Mucosa of rectum (tissue), 2 donors: ENCODE data around the gene HPS3.
A peak's percentile ranks its signal among the peaks of the same experiment; 100 is the strongest.
"Not testable (repeated sequence)": the region's sequence is repeated elsewhere in the genome, so short reads cannot be mapped to it uniquely, and the experiment has no call there.

Experiments
- H3K27ac ChIP-seq, 2 donors: one replicate each; pipeline ENCODE4 v1.7.0; 2013; ENCODE audit warnings: inconsistent platforms in 2 of 2, low read depth in 2 of 2, low read length in 2 of 2
- H3K27me3 ChIP-seq, 2 donors: one replicate each; pipeline ENCODE4 v1.7.0; 2013; ENCODE audit warnings: low read length in 2 of 2; ENCODE audit not compliant: control insufficient read depth in 2 of 2, insufficient read depth in 2 of 2
- H3K36me3 ChIP-seq, 2 donors: one replicate each; pipeline ENCODE4 v1.7.0; 2013; ENCODE audit warnings: low read length in 2 of 2; ENCODE audit not compliant: control insufficient read depth in 2 of 2, insufficient read depth in 2 of 2
- H3K4me1 ChIP-seq, 2 donors: one replicate each; pipeline ENCODE4 v1.7.0; 2013; ENCODE audit warnings: low read length in 2 of 2, mild to moderate bottlenecking in 1 of 2; ENCODE audit not compliant: control insufficient read depth in 2 of 2, insufficient read depth in 2 of 2
- H3K4me3 ChIP-seq, 2 donors: one replicate each; pipeline ENCODE4 v1.7.0; 2013; ENCODE audit warnings: low read length in 2 of 2
- H3K9ac ChIP-seq, 2 donors: one replicate each; pipeline ENCODE4 v1.7.0; 2013; ENCODE audit warnings: low read length in 2 of 2, low read depth in 1 of 2, mild to moderate bottlenecking in 1 of 2
- H3K9me3 ChIP-seq, 2 donors: one replicate each; pipeline ENCODE4 v1.7.0; 2013; ENCODE audit warnings: low read length in 2 of 2; ENCODE audit not compliant: control insufficient read depth in 2 of 2
- donor health status: healthy.
- donor health status: Normal muscosa, but diverticular disease.

Gene HPS3

GRCh38 chr3:149180057-149180573 is 50.7 kb downstream of the HPS3 start:
- Histone ChIP-seq H3K9ac (no peak overlapping the region), H3K4me1 (no peaks in the 10 kb centered on the region), H3K36me3 (peaks cover 0 to 6% of the 10 kb centered on the region in 2 donors), H3K9me3 (no peaks in the 10 kb centered on the region), H3K4me3 (no peak overlapping the region), H3K27me3 (no peaks in the 10 kb centered on the region), H3K27ac (peak overlapping the region in 1 of 2 donors; percentile 53)

DNA sequence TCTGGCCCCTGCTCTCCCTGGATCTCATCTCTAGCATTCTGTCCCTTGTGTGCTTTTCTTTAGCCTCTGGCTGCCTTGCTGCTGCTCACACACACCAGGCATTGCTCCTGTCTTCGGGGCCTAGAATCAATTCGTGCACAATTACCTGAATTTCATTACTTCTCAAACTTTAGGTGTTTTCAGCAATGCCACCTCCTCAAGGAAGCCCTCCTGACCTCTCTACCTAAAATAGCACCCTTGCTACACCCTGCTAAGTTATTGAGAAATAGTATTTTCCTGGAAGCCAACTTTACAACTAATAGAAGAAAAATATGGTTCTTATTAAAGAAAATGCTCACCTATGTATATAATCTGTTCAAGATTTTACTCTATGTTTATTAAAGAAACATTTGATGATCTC is 51.7 kb downstream of the HPS3 start:
- H3K4me1 ChIP-seq: no peaks in the 10 kb centered on the region
- no peak overlapping the region for H3K4me3 ChIP-seq
- H3K27me3 ChIP-seq: no peaks in the 10 kb centered on the region
- no peaks in the 10 kb centered on the region for H3K9me3 ChIP-seq
- H3K27ac ChIP-seq: no peak overlapping the region
- H3K36me3 ChIP-seq: peaks cover 0 to 3% of the 10 kb centered on the region in 2 donors
- H3K9ac ChIP-seq: no peak overlapping the region

- Histone ChIP-seq H3K4me1 (no peaks in the 10 kb centered on the region), H3K36me3 (no peaks in the 10 kb centered on the region), H3K9ac (no peak overlapping the region), H3K4me3 (no peak overlapping the region), H3K9me3 (no peaks in the 10 kb centered on the region), H3K27me3 (no peaks in the 10 kb centered on the region), H3K27ac (no peak overlapping the region)
These were observed 56.8 kb downstream of the HPS3 start for GRCh38 chr3:149186219-149186618.

DNA sequence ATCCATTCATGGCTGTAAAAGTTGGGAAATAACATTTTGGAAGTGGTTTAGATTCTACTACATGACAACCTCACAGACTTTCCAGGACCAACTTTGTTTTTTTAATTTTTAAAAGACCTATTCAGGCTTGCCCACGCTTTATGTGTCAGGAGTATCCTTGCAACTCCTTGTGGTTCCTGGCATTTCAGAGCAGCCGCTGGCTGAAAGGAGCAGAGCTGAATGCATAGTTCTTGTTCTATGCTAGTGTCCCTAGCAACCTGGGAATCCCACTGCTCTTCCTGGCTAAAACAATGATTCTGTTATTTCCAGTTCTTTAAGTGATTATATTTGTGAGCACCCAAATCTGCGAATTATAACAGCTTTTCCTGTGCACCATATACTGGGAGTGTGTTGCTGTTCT is 57.3 kb downstream of the HPS3 start:
- Histone ChIP-seq H3K9me3 (no peaks in the 10 kb centered on the region), H3K4me1 (no peaks in the 10 kb centered on the region), H3K9ac (no peak overlapping the region), H3K4me3 (no peak overlapping the region), H3K27me3 (no peaks in the 10 kb centered on the region), H3K27ac (no peak overlapping the region), H3K36me3 (no peaks in the 10 kb centered on the region)

- Histone ChIP-seq H3K9ac (no peak overlapping the region), H3K9me3 (no peaks in the 10 kb centered on the region), H3K36me3 (no peaks in the 10 kb centered on the region), H3K27me3 (no peaks in the 10 kb centered on the region), H3K27ac (no peak overlapping the region), H3K4me3 (no peak overlapping the region), H3K4me1 (no peaks in the 10 kb centered on the region)
These were observed 59.1 kb downstream of the HPS3 start for GRCh38 chr3:149188494-149188893.

- H3K36me3 ChIP-seq: no peaks in the 10 kb centered on the region
- H3K9me3 ChIP-seq: no peaks in the 10 kb centered on the region
- H3K27ac ChIP-seq: no peak overlapping the region
These were observed 65.8 kb downstream of the HPS3 start for GRCh38 chr3:149195221-149195620.

DNA sequence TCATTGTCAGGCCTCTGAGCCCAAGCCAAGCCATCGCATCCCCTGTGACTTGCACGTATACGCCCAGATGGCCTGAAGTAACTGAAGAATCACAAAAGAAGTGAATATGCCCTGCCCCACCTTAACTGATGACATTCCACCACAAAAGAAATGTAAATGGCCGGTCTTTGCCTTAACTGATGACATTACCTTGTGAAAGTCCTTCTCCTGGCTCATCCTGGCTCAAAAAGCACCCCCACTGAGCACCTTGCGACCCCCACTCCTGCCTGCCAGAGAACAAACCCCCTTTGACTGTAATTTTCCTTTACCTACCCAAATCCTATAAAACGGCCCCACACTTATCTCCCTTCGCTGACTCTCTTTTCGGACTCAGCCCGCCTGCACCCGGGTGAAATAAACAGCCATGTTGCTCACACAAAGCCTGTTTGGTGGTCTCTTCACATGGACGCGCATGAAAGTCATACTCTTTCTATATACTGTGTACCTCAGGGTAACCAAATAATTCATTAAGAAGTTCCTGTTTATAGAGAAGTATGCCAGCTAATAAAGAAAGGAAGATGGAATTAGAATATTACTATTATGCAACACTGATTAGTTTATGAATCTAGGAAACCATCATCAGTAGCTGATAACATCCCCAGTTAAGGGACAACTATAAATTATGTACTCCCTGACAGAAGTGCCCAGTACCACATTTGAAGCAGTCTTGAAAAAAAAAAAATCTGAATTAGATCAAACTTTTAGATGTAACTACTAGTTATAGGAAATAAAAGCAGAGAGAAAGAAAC is 67.6 kb downstream of the HPS3 start:
- H3K36me3 ChIP-seq, H3K27me3 ChIP-seq, H3K27ac ChIP-seq, H3K4me1 ChIP-seq, H3K9ac ChIP-seq, H3K9me3 ChIP-seq, H3K4me3 ChIP-seq: not testable (repeated sequence)

More at GRCh38 chr3:149195221-149195620, 65.8 kb downstream of the HPS3 start:
- Histone ChIP-seq H3K9ac (no peak overlapping the region), H3K27me3 (no peaks in the 10 kb centered on the region), H3K4me1 (no peaks in the 10 kb centered on the region), H3K4me3 (no peak overlapping the region)

DNA sequence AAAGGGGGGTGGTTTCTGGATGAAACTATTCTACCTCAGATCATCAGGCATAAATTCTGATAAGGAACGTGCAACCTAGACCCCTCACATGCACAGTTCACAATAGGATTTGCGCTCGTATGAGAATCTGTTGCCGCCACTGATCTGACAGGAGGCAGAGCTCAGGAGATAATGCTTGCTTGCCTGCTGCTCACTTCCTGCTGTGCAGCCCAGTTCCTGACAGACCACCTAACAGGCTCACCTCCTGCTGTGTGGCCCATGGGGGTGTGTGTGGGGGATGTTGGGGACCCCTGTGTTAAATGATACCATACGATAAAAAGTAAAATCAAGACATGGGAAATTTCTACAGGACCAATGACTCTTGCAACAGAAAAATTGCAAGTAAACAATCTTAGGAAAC is 68.2 kb downstream of the HPS3 start:
- Histone ChIP-seq H3K27ac (no peak overlapping the region), H3K27me3 (no peaks in the 10 kb centered on the region), H3K9ac (no peak overlapping the region), H3K9me3 (no peaks in the 10 kb centered on the region), H3K36me3 (no peaks in the 10 kb centered on the region), H3K4me3 (no peak overlapping the region), H3K4me1 (no peaks in the 10 kb centered on the region)

GRCh38 chr3:149198611-149199010 is 69.2 kb downstream of the HPS3 start:
- H3K27ac ChIP-seq: no peak overlapping the region
- no peaks in the 10 kb centered on the region for H3K4me1 ChIP-seq
- no peaks in the 10 kb centered on the region for H3K27me3 ChIP-seq
- H3K4me3 ChIP-seq: no peak overlapping the region
- no peak overlapping the region for H3K9ac ChIP-seq
- no peaks in the 10 kb centered on the region for H3K9me3 ChIP-seq
- H3K36me3 ChIP-seq: no peaks in the 10 kb centered on the region

DNA sequence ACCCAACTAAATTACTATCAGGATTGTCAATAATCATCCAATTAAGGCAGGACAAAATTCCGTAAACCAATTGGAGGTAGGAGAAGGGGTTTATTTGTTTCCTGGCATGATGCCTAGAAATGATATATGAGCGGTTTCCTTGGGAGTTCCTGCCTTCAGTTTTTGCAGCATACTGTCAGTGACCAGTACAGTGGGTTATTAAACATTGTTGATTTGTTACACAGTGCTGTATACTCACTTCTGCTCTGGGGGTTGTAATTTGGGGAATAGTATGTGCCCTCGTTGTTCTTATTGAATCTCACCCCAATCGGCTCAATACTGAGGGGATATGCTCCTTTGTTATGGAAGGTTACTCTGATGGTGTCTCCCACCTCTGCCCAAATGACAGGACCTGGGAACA is 70.0 kb downstream of the HPS3 start:
- H3K9ac ChIP-seq: no peak overlapping the region
- no peaks in the 10 kb centered on the region for H3K27me3 ChIP-seq
- H3K4me3 ChIP-seq: no peak overlapping the region
- no peak overlapping the region for H3K27ac ChIP-seq
- H3K36me3 ChIP-seq: no peaks in the 10 kb centered on the region
- H3K4me1 ChIP-seq: no peaks in the 10 kb centered on the region
- no peaks in the 10 kb centered on the region for H3K9me3 ChIP-seq
